Putamen (tissue), 1 donor: ENCODE data around the gene ADAM15.

Experiments used
- DNase-seq: peaks from one replicate; pipeline ENCODE4 v3.0.0-alpha.2; 2016; ENCODE audit warnings: low spot score

The ADAM15 gene

GRCh38 chr1:155086856-155087535 lies 35.9 kb downstream of the ADAM15 start:
- DNase-seq: no peak

GRCh38 chr1:155091071-155092051 lies 40.2 kb downstream of the ADAM15 start:
- peak; percentile 62 for DNase-seq

GRCh38 chr1:155092131-155092530 lies 41.0 kb downstream of the ADAM15 start:
- DNase-seq: no peak

GRCh38 chr1:155092641-155093040 lies 41.5 kb downstream of the ADAM15 start:
- no peak for DNase-seq

- DNase-seq: peak; percentile 62
Measured at GRCh38 chr1:155093911-155094621, 43.0 kb downstream of the ADAM15 start.

GRCh38 chr1:155094622-155094948 lies 43.5 kb downstream of the ADAM15 start:
- DNase-seq: no peak

GRCh38 chr1:155099331-155099730 lies 48.2 kb downstream of the ADAM15 start:
- no peak for DNase-seq

GRCh38 chr1:155103325-155103724 lies 52.2 kb downstream of the ADAM15 start:
- no peak for DNase-seq

- no peak for DNase-seq
Measured at GRCh38 chr1:155104605-155105534, 53.8 kb downstream of the ADAM15 start.

GRCh38 chr1:155105604-155106011 lies 54.5 kb downstream of the ADAM15 start:
- no peak for DNase-seq

GRCh38 chr1:155106862-155107261 lies 55.7 kb downstream of the ADAM15 start:
- no peak for DNase-seq

GRCh38 chr1:155107309-155108264 lies 56.5 kb downstream of the ADAM15 start:
- no peak for DNase-seq

GRCh38 chr1:155108296-155108695 lies 57.2 kb downstream of the ADAM15 start:
- no peak for DNase-seq

- DNase-seq: no peak
Measured at GRCh38 chr1:155110381-155110780, 59.3 kb downstream of the ADAM15 start.

GRCh38 chr1:155110826-155111225 lies 59.7 kb downstream of the ADAM15 start:
- DNase-seq: no peak
